ENCODE measurements around the gene NUMB. TPM values are rescaled to one million over a fixed set of nuclear protein-coding genes. Genes with fewer than 3 reads are reported as not detected.

The NUMB gene
- total RNA-seq, 2 experiments from 2014 or later = 45.0 to 46.9 TPM

GRCh38 chr14:73225496-73225895 is 232.8 kb downstream of the NUMB start:
- Mint-ChIP-seq H3K4me1 (ENCODE audit: low read depth) (peaks cover 23% of the 10 kb centered on the region), H3K9me3 (no peaks in the 10 kb centered on the region), H3K36me3 (peaks cover 15% of the 10 kb centered on the region), H3K27me3 (no peaks in the 10 kb centered on the region), H3K4me3 (no peak overlapping the region), H3K27ac (no peak overlapping the region)
- ChIA-PET CTCF (interaction anchor here (0.6 to 1.5 kb wide), 3 partner anchors 10 to 53 kb away, joined by 3 read pairs; no protein-coding TSS in a partner anchor), POLR2A (no interaction called here)
- no peak for DNase-seq
- intact Hi-C loops (cut with micrococcal nuclease) = no loop called here

Other genes starting within 250 kb of the NUMB start
- under 1 TPM; 0.62 to 0.65 TPM for gene PAPLN, start 221.0 kb downstream of the NUMB start, total RNA-seq
- gene RIOX1, start 32.4 kb upstream of the NUMB start, total RNA-seq = 10 to 100 TPM; 13.9 to 15.5 TPM
- gene ACOT1, start 78.6 kb upstream of the NUMB start, total RNA-seq = 1 to 10 TPM in 1 of 2 experiments, under 1 TPM in 1; 0.80 to 1.2 TPM
- gene HEATR4, start 100.4 kb upstream of the NUMB start, total RNA-seq = under 1 TPM in 1 of 2 experiments, not detected in 1; 0.19 TPM
- 1 to 10 TPM; 4.8 TPM for gene ACOT2, start 110.7 kb upstream of the NUMB start, total RNA-seq
- gene ACOT4, start 133.3 kb upstream of the NUMB start, total RNA-seq = 1 to 10 TPM; 3.2 to 3.3 TPM
- not detected for gene ACOT6, start 154.0 kb upstream of the NUMB start, total RNA-seq
- 1 to 10 TPM; 4.1 to 6.2 TPM for gene DNAL1, start 186.4 kb upstream of the NUMB start, total RNA-seq